ENCODE results near the gene NKIRAS2. TPM values are rescaled to one million over a fixed set of nuclear protein-coding genes. Genes with fewer than 3 reads are reported as not detected.

NKIRAS2 gene
- 51.6 and 55.0 TPM in 2 replicates for total RNA-seq (2022)
- Bru-seq, nascent RNA: percentile 76 among the genes with signal in this experiment
- percentile 85 among the genes with signal in this experiment for BruChase-seq, experiment 1, labeled RNA remaining after a 2-hour chase
- BruChase-seq, experiment 2, labeled RNA remaining after a 6-hour chase: percentile 90 among the genes with signal in this experiment
- long read RNA-seq, full-length matches to known transcripts: 109 of 143 reads
- long read RNA-seq, partial matches to known transcripts: 26 of 143 reads
- long read RNA-seq, other reads (novel, unspliced or antisense): 8 of 143 reads

DNA sequence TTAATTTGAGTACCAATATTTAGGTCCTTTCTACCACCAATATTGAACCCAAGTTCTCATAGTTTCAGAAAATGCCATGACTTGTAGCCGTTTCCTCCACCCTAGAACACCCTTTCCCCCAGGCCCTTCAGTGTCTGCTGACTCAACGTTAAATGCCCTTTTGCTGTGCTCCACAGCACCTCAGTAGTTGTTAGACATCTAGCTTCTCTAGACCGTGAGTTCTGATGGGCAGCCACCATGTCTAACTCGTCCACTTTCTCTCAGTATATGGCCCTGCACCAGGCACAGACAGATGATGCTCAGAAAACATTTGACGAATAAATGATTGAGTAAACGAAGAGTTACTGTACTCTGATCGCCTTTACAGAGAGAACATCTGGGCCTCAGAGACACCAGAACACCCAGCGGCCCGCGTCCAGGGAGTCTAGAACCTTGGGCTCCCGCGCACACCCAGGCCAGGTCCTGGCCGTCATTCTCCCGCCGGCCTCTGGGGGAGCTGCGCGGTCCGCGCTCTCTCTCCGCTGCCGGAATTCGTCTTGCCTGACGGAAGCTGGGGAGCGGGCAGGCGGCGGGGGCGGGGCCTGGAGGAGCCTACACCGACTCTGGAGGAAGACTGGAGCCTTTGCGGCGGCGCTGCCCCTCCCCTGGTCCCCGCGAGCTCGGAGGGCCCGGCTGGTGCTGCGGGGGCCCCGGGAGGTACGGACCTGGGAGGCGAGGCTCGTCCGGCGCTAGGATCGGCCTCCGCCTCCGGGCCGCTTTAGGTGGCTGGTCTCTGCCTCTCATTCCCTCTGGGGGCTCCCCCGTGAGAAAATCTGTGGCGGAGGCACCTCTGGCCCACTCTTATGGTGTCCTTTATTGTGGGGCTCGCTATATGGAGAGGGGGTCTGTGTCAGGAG lies at the start of gene NKIRAS2:
Gene NKIRAS2, plus strand, starts transcription at position 582 of the 896 bp plus-strand sequence. CDS start 1,488 bp downstream, outside the sequence.
- H3K36me3 Mint-ChIP-seq (ENCODE audit: insufficient read depth, unreplicated experiment): peaks cover 59% of the 10 kb centered on the region
- H3K4me1 Mint-ChIP-seq (ENCODE audit: low read depth, unreplicated experiment): peaks cover 32% of the 10 kb centered on the region
- no TSS peak for BruUV-seq (replicated peaks)
- Histone ChIP-seq H3K4me3 (ENCODE audit: low read depth, low read length) (peak within 1 kb of the TSS; percentile 78), H3K4me1 (peaks cover 29% of the 10 kb centered on the region), H3K27me3 (replicated peaks; ENCODE audit: control insufficient read depth, insufficient read depth, low read length) (no peaks in the 10 kb centered on the region), H3K9me3 (no peaks in the 10 kb centered on the region), H3K36me3 (ENCODE audit: control insufficient read depth, insufficient read depth, low read length) (0 out of 2 replicates have a peak, but pooled peaks cover 6% of the 10 kb centered on the region)
- H3K27me3 Mint-ChIP-seq (ENCODE audit: insufficient read depth, unreplicated experiment): no peaks in the 10 kb centered on the region
- intact Hi-C loops (cut with micrococcal nuclease; ENCODE audit: unreplicated experiment): loop anchor here (2.0 kb wide), 1 partner anchor 101 kb away; the partner anchor contains the start of gene ACLY
- TF ChIP-seq, protein P1, sequence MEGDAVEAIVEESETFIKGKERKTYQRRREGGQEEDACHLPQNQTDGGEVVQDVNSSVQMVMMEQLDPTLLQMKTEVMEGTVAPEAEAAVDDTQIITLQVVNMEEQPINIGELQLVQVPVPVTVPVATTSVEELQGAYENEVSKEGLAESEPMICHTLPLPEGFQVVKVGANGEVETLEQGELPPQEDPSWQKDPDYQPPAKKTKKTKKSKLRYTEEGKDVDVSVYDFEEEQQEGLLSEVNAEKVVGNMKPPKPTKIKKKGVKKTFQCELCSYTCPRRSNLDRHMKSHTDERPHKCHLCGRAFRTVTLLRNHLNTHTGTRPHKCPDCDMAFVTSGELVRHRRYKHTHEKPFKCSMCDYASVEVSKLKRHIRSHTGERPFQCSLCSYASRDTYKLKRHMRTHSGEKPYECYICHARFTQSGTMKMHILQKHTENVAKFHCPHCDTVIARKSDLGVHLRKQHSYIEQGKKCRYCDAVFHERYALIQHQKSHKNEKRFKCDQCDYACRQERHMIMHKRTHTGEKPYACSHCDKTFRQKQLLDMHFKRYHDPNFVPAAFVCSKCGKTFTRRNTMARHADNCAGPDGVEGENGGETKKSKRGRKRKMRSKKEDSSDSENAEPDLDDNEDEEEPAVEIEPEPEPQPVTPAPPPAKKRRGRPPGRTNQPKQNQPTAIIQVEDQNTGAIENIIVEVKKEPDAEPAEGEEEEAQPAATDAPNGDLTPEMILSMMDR (IDR thresholded peaks at IDR 0.05; ENCODE audit: insufficient read depth in 1 of 2, low read depth in 1 of 2, low read length in 1 of 2, severe bottlenecking in 1 of 2, unreplicated experiment in 1 of 2): peak; percentile 89 to 95
- peak within 1 kb of the TSS; percentile 88 for H3K4me3 Mint-ChIP-seq (ENCODE audit: unreplicated experiment)
- POLR2A ChIA-PET: interaction anchor here (0.5 to 1.3 kb wide), 8 partner anchors 38 to 331 kb away, joined by 3 to 11 read pairs (median 5); partner anchors contain the start of gene EIF1
- DNase-seq: peak; percentile 97
- H3K9me3 Mint-ChIP-seq (ENCODE audit: unreplicated experiment): no peaks in the 10 kb centered on the region
- peak within 1 kb of the TSS; percentile 91 for H3K27ac Mint-ChIP-seq (ENCODE audit: unreplicated experiment)
- CTCF ChIA-PET: interaction anchor here (0.6 to 1.5 kb wide), 13 partner anchors 9 to 175 kb away, joined by 3 to 17 read pairs (median 3); partner anchors contain the start of genes CNP, GHDC, KAT2A and ODAD4

DNA sequence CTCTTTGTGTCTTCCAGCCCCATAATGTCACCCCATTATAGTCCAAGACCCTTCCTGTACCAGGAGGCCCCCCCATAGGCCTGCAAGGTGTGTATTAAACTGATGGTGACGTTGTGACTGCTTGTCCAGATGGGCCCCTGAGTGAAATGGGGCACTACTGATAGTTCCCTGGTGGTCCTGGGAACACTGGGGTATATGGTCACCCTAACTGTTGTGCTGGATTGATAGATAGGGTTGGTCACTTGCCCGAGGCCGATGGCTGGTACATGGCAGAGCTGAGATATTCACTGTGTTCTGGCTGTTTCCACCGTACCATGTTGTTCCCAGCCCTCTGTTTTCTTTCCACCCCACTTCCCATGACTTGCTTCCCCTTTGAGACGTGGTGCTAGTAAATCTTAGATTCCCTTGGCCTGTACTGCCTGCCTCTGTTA lies 49.0 kb upstream of the NKIRAS2 start:
- Mint-ChIP-seq H3K27me3 (ENCODE audit: insufficient read depth, unreplicated experiment) (no peaks in the 10 kb centered on the region), H3K9me3 (ENCODE audit: unreplicated experiment) (no peaks in the 10 kb centered on the region), H3K4me1 (ENCODE audit: low read depth, unreplicated experiment) (peaks cover 12% of the 10 kb centered on the region), H3K4me3 (ENCODE audit: unreplicated experiment) (no peak overlapping the region), H3K36me3 (ENCODE audit: insufficient read depth, unreplicated experiment) (peaks cover 98% of the 10 kb centered on the region), H3K27ac (ENCODE audit: unreplicated experiment) (peak overlapping the region; percentile 39)
- H3K4me3 ChIP-seq (ENCODE audit: low read depth, low read length): no peak overlapping the region
- H3K36me3 ChIP-seq (ENCODE audit: control insufficient read depth, insufficient read depth, low read length): peaks cover 11% of the 10 kb centered on the region
- no peaks in the 10 kb centered on the region for H3K9me3 ChIP-seq
- POLR2A ChIA-PET: no interaction called here
- DNase-seq: no peak
- intact Hi-C loops (cut with micrococcal nuclease; ENCODE audit: unreplicated experiment): no loop called here
- TF ChIP-seq, protein P1 (IDR thresholded peaks at IDR 0.05; ENCODE audit: insufficient read depth in 1 of 2, low read depth in 1 of 2, low read length in 1 of 2, severe bottlenecking in 1 of 2, unreplicated experiment in 1 of 2): no peak
- peaks cover 8% of the 10 kb centered on the region for H3K4me1 ChIP-seq
- BruUV-seq (replicated peaks): no TSS peak
- no peaks in the 10 kb centered on the region for H3K27me3 ChIP-seq (replicated peaks; ENCODE audit: control insufficient read depth, insufficient read depth, low read length)
- CTCF ChIA-PET: no interaction called here

Measured in Caco-2 (cell line).